ENCODE data around the gene CDH24. TPM values are rescaled to one million over a fixed set of nuclear protein-coding genes. Genes with fewer than 3 reads are reported as not detected.

Gene CDH24
- total and polyA plus RNA-seq, 5 donors: 0.95 to 2.5 (median 2.3) TPM

DNA sequence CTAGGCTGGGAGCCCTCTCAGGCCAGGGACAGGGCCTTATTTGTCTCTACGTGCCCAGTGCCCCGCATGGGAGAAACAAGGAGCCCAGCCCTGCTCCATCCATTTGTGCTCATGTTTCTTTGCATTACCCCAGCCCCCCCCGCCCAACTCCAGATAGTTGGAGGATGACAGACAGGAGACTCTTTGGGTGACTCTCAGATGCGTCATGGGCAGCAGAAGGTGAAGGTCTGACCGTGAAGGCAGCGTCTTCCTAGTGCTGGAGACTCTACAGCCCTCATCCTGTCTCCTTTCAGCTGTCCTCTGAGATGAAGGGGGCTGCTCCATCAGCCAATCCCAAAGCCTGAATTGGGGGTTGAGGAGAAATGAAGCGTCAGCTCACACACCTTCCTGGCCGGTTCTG lies 15.6 kb downstream of the CDH24 start:
- no peak for ATAC-seq
- Histone ChIP-seq H3K4me1 (ENCODE audit: control insufficient read depth, insufficient read depth, low read length) (peaks cover 4% of the 10 kb centered on the region), H3K27ac (ENCODE audit: low read length) (no peak overlapping the region), H3K4me3 (ENCODE audit: low read length) (no peak overlapping the region), H3K27me3 (ENCODE audit: control insufficient read depth, insufficient read depth) (no peaks in the 10 kb centered on the region), H3K9me3 (ENCODE audit: control insufficient read depth, low read length) (no peaks in the 10 kb centered on the region)
- DNase-seq: no peak
- WGBS: 90% methylated on average over 8 of the region's 8 CpGs
- intact Hi-C loops (cut with DNase I): no loop called here

DNA sequence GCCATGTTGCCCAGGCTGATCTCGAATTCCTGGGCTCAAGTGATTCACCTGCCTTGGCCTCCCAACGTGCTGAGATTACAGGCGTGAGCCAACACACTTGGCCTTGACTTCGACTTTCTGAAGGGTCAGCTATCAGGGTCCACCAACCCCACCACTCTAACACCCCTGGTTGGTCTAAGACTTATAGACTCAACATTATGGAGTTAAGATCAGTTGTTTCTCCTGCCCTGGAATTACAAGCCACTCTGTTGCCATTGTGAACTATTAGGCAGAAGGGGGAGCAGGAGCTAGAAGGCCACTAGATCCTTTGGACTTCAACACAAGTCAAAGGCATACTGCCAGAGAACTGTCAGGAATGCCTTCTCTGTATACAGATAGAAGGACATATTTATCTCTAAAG lies 17.2 kb downstream of the CDH24 start:
- intact Hi-C loops (cut with DNase I): no loop called here
- Histone ChIP-seq H3K27ac (ENCODE audit: low read length) (no peak overlapping the region), H3K9me3 (ENCODE audit: control insufficient read depth, low read length) (no peaks in the 10 kb centered on the region), H3K4me1 (ENCODE audit: control insufficient read depth, insufficient read depth, low read length) (peaks cover 2% of the 10 kb centered on the region), H3K4me3 (ENCODE audit: low read length) (no peak overlapping the region), H3K27me3 (ENCODE audit: control insufficient read depth, insufficient read depth) (no peaks in the 10 kb centered on the region)
- no peak for DNase-seq
- 88% methylated on average over 4 of the region's 4 CpGs for WGBS
- no peak for ATAC-seq

GRCh38 chr14:23035303-23036144 lies 21.8 kb downstream of the CDH24 start:
- no peak for DNase-seq

GRCh38 chr14:23034498-23035302 lies 22.6 kb downstream of the CDH24 start, which contains the start of gene PSMB5:
PSMB5 (minus strand) TSS chr14:23034900; CDS start chr14:23034881, 19 bp downstream.
- Histone ChIP-seq H3K27me3 (ENCODE audit: control insufficient read depth, insufficient read depth) (no peaks in the 10 kb centered on the region), H3K9me3 (ENCODE audit: control insufficient read depth, low read length) (no peaks in the 10 kb centered on the region), H3K27ac (ENCODE audit: low read length) (peak within 1 kb of the TSS; percentile 98), H3K4me3 (ENCODE audit: low read length) (peak within 1 kb of the TSS; percentile 82), H3K4me1 (ENCODE audit: control insufficient read depth, insufficient read depth, low read length) (peaks cover 6% of the 10 kb centered on the region)
- ATAC-seq (peak; percentile 98), DNase-seq (peak; percentile 91 to 96 (median 91))
- intact Hi-C loops (cut with DNase I): no loop called here
- under 1% methylated on average over 36 of the region's 36 CpGs for WGBS

More at GRCh38 chr14:23035303-23036144, 21.8 kb downstream of the CDH24 start:
- intact Hi-C loops (cut with DNase I): no loop called here
- Histone ChIP-seq H3K27me3 (ENCODE audit: control insufficient read depth, insufficient read depth) (no peaks in the 10 kb centered on the region), H3K27ac (ENCODE audit: low read length) (peak overlapping the region; percentile 98), H3K4me1 (ENCODE audit: control insufficient read depth, insufficient read depth, low read length) (peaks cover 6% of the 10 kb centered on the region), H3K4me3 (ENCODE audit: low read length) (peak overlapping the region; percentile 82), H3K9me3 (ENCODE audit: control insufficient read depth, low read length) (no peaks in the 10 kb centered on the region)
- 64% methylated on average over 14 of the region's 14 CpGs for WGBS
- ATAC-seq: no peak

GRCh38 chr14:23033801-23034497 lies 23.4 kb downstream of the CDH24 start:
- intact Hi-C loops (cut with DNase I): no loop called here
- H3K27me3 ChIP-seq (ENCODE audit: control insufficient read depth, insufficient read depth): no peaks in the 10 kb centered on the region
- H3K4me3 ChIP-seq (ENCODE audit: low read length): peak overlapping the region; percentile 82
- no peaks in the 10 kb centered on the region for H3K9me3 ChIP-seq (ENCODE audit: control insufficient read depth, low read length)
- WGBS: 40% methylated on average over 17 of the region's 17 CpGs
- peak overlapping the region; percentile 98 for H3K27ac ChIP-seq (ENCODE audit: low read length)
- DNase-seq (no peak), ATAC-seq (no peak)
- peaks cover 8% of the 10 kb centered on the region for H3K4me1 ChIP-seq (ENCODE audit: control insufficient read depth, insufficient read depth, low read length)

DNA sequence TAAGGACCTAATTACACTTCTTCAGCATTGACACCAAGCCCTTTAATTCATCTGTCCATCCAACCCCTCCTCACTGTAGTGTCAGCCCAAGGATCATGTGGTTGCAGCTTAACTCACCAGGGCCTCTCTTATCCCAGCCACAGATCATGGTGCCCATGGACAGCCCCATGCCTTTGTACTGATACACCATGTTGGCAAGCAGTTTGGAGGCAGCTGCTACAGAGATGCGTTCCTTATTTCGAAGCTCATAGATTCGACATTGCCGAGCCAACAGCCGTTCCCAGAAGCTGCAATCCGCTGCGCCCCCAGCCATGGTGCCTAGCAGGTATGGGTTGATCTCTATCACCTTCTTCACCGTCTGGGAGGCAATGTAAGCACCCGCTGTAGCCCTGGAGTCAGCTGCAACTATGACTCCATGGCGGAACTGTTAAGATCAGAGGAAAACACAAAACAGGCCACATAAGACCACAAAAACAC lies 24.0 kb downstream of the CDH24 start:
- WGBS: 93% methylated on average over 10 of the region's 10 CpGs

DNA sequence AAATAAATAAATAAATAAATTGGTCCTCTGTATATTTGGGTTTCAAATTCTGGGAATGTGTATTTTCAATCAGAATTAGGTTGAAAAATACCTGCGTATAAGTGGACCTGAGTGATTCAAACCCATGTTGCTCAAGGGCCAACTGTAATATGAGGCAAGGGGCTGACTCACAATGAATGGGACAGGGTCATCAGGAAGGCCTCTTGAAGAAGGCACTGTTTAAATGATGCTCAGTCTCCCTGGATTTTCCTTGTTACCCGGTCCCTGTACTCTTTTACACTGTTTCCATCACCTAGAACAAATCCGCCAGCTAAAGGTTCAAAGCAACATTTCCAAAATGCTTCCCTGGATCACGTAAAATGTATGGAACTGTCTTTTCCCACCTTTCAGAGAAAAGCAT lies 26.4 kb downstream of the CDH24 start:
- no peaks in the 10 kb centered on the region for H3K27me3 ChIP-seq (ENCODE audit: control insufficient read depth, insufficient read depth)
- no peak for DNase-seq
- no peak overlapping the region for H3K27ac ChIP-seq (ENCODE audit: low read length)
- no peak for ATAC-seq
- WGBS: 98% methylated on average over 4 of the region's 4 CpGs
- no peaks in the 10 kb centered on the region for H3K9me3 ChIP-seq (ENCODE audit: control insufficient read depth, low read length)
- peaks cover 8% of the 10 kb centered on the region for H3K4me1 ChIP-seq (ENCODE audit: control insufficient read depth, insufficient read depth, low read length)
- no peak overlapping the region for H3K4me3 ChIP-seq (ENCODE audit: low read length)
- intact Hi-C loops (cut with DNase I): no loop called here

More for the DNA sequence above, 24.0 kb downstream of the CDH24 start:
- no peaks in the 10 kb centered on the region for H3K27me3 ChIP-seq (ENCODE audit: control insufficient read depth, insufficient read depth)
- intact Hi-C loops (cut with DNase I): no loop called here
- H3K4me1 ChIP-seq (ENCODE audit: control insufficient read depth, insufficient read depth, low read length): peaks cover 8% of the 10 kb centered on the region
- no peak for ATAC-seq
- H3K9me3 ChIP-seq (ENCODE audit: control insufficient read depth, low read length): no peaks in the 10 kb centered on the region
- DNase-seq: no peak
- H3K4me3 ChIP-seq (ENCODE audit: low read length): no peak overlapping the region
- no peak overlapping the region for H3K27ac ChIP-seq (ENCODE audit: low read length)

GRCh38 chr14:23028799-23029198 lies 28.5 kb downstream of the CDH24 start:
- no peak for ATAC-seq

GRCh38 chr14:23025151-23025814 lies 32.0 kb downstream of the CDH24 start:
- intact Hi-C loops (cut with DNase I): no loop called here
- no peak for DNase-seq
- ATAC-seq: no peak

More at GRCh38 chr14:23028799-23029198, 28.5 kb downstream of the CDH24 start:
- Histone ChIP-seq H3K4me1 (ENCODE audit: control insufficient read depth, insufficient read depth, low read length) (peaks cover 7% of the 10 kb centered on the region), H3K27me3 (ENCODE audit: control insufficient read depth, insufficient read depth) (no peaks in the 10 kb centered on the region), H3K9me3 (ENCODE audit: control insufficient read depth, low read length) (no peaks in the 10 kb centered on the region), H3K27ac (ENCODE audit: low read length) (no peak overlapping the region), H3K4me3 (ENCODE audit: low read length) (no peak overlapping the region)
- intact Hi-C loops (cut with DNase I): no loop called here
- 65% methylated on average over 2 of the region's 2 CpGs for WGBS
- no peak for DNase-seq

DNA sequence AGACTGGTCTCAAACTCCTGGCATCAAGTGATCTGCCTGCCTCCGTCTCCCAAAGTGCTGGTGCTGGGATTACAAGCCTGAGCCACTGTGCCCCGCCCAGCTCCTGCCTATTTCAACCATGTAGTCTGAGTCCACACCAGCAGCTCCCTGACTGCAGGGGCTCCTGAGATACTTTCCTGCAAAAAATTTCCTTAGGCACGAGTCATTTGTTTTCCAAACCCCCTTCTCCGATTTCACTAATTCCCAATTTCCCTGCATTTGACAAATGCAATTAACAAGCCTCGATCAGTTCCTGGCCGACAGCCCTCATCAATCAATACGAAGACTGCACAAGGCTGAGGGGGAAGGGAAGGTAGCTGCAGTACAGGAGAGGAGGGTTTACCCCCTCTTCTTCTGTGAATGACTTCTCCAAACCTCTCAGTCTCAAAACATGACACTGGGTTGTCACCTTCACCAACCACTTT lies 32.7 kb downstream of the CDH24 start:
- no peak overlapping the region for H3K4me3 ChIP-seq (ENCODE audit: low read length)
- DNase-seq (no peak), ATAC-seq (no peak)
- peaks cover 1% of the 10 kb centered on the region for H3K4me1 ChIP-seq (ENCODE audit: control insufficient read depth, insufficient read depth, low read length)
- 65% methylated on average over 7 of the region's 7 CpGs for WGBS
- no peak overlapping the region for H3K27ac ChIP-seq (ENCODE audit: low read length)
- H3K27me3 ChIP-seq (ENCODE audit: control insufficient read depth, insufficient read depth): no peaks in the 10 kb centered on the region
- intact Hi-C loops (cut with DNase I): no loop called here
- H3K9me3 ChIP-seq (ENCODE audit: control insufficient read depth, low read length): no peaks in the 10 kb centered on the region

More at GRCh38 chr14:23025151-23025814, 32.0 kb downstream of the CDH24 start:
- H3K4me1 ChIP-seq (ENCODE audit: control insufficient read depth, insufficient read depth, low read length): peaks cover 1% of the 10 kb centered on the region
- H3K4me3 ChIP-seq (ENCODE audit: low read length): no peak overlapping the region
- no peaks in the 10 kb centered on the region for H3K9me3 ChIP-seq (ENCODE audit: control insufficient read depth, low read length)
- no peak overlapping the region for H3K27ac ChIP-seq (ENCODE audit: low read length)
- 61% methylated on average over 4 of the region's 4 CpGs for WGBS
- no peaks in the 10 kb centered on the region for H3K27me3 ChIP-seq (ENCODE audit: control insufficient read depth, insufficient read depth)

Data from right cardiac atrium (tissue), 5 donors.